ENCODE results near the gene PGM5.

DNA sequence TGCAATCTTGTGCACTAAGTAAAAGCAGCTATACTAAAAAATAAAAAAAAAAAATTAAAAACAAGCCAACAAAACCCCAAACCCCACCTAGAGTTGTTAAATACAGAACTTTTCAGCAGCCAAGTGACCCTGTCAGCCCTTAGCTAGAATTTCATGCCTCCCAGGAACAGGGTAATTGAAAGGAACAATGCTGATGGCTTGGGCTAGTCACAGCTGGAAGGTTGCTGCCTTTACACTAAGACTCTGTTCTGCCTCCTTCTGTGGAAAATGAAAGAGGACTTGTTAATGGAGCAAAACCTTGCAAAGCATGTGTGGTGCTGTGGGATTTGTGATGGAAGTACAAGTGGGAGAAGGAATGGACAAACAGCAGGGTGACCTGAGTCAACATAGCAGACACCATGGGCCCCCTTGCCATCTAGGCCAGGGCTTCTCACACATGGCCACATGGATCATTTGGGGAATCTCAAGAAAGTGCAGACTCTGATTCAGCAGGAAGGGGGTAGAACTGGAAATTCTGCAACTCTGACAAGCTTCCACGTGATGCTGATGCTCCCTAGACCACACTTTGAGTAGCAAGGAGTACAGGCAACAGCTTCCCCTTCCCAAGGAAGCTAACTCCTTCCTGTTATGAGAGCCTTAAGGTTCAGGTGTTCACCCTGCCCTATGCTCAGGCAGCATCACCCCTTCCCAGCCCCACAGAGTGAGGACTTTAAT is 199.2 kb downstream of the PGM5 start:
- TF ChIP-seq, protein P1, sequence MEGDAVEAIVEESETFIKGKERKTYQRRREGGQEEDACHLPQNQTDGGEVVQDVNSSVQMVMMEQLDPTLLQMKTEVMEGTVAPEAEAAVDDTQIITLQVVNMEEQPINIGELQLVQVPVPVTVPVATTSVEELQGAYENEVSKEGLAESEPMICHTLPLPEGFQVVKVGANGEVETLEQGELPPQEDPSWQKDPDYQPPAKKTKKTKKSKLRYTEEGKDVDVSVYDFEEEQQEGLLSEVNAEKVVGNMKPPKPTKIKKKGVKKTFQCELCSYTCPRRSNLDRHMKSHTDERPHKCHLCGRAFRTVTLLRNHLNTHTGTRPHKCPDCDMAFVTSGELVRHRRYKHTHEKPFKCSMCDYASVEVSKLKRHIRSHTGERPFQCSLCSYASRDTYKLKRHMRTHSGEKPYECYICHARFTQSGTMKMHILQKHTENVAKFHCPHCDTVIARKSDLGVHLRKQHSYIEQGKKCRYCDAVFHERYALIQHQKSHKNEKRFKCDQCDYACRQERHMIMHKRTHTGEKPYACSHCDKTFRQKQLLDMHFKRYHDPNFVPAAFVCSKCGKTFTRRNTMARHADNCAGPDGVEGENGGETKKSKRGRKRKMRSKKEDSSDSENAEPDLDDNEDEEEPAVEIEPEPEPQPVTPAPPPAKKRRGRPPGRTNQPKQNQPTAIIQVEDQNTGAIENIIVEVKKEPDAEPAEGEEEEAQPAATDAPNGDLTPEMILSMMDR (IDR thresholded peaks at IDR 0.05; ENCODE audit: low read length): no peak
- TF ChIP-seq EZH2 (optimal IDR thresholded peaks at IDR 0.05; ENCODE audit: low read depth, low read length) (no peak), EZH2phosphoT487 (IDR thresholded peaks at IDR 0.05; ENCODE audit: low read length) (no peak)

All from MM.1S (cell line).